ENCODE results near the gene BEX4.
A peak's percentile ranks its signal among the peaks of the same experiment; 100 is the strongest.

The BEX4 gene

DNA sequence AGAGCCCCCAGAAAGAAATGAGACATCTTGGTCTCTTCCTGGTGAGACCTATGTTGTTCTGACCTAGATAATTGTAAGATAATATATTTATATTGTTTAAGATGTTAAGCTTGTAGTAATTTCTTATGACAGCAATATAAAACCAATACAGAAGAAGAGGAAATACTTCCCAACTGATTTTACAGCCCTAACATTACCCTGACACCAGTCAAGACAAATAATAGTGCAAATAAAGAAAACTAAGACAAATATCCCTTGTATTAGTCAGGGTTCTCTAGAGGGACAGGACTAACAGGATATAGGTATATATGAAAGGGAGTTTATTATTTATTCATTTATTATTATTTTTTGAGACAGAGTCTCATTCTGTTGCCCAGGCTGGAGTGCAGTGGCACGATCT, 21.4 kb downstream of the BEX4 start:
- no peak for DNase-seq (ENCODE audit: low read depth in 2 of 2)

- DNase-seq (ENCODE audit: low read depth in 2 of 2): no peak
Observed at GRCh38 chrX:103240155-103240554, 25.2 kb downstream of the BEX4 start.

DNA sequence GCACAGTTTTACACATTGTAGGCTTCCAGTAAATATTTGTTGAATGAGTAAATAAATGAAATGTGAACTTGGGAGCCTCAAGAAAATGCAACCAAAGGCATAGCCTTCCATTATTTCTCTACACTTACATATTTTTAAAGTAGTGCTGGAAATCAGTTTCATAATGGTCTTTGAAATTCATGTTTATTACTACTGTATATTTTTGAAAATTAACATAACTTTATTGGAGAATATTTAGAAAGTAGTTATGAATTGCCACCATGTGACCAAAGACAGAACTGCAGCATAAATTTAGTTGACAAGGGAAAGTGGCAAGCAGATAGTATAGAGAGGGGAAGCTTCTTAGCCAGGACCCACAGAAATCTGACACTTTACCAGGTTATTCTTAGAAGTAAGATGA, 33.6 kb downstream of the BEX4 start:
- no peak for DNase-seq (ENCODE audit: low read depth in 2 of 2)

DNA sequence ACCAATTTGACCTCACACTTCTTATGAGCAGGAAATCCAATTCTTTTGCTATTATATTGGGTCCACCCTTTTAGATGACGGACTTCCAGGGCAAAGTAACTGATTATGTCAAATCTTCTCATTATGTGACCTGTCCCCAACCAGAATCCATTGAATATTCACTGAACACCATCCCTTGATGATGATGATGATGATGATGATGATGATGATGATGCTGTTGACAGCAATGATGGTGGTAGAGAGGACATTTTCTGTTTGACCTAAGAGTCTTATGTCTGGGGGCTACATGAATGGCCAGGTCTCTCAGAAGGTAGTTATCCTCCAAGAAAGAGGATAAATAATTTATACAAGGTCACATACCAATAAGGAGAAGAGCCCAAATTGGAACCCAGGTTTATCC, 34.9 kb downstream of the BEX4 start:
- DNase-seq (ENCODE audit: low read depth in 2 of 2): no peak

DNA sequence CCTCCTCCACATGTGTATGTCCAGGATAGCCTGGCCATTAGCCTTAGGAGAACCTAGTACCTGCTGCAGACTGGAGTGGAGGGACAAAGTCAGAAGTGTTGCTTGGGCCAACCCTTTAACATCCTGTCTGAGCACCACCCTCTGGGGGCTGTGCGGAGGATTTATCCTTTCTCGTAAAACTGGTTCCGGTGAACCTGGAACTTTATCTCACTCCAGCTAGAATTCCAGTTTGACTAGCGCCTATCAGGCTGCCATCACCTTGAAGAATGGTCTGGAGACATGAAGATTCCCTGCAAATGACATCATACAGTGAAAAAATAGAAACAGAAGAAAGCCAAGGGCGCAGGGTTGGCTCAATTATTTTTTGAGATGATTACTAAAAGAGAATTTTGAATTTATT, 36.1 kb downstream of the BEX4 start:
- no peak for DNase-seq (ENCODE audit: low read depth in 2 of 2)

DNA sequence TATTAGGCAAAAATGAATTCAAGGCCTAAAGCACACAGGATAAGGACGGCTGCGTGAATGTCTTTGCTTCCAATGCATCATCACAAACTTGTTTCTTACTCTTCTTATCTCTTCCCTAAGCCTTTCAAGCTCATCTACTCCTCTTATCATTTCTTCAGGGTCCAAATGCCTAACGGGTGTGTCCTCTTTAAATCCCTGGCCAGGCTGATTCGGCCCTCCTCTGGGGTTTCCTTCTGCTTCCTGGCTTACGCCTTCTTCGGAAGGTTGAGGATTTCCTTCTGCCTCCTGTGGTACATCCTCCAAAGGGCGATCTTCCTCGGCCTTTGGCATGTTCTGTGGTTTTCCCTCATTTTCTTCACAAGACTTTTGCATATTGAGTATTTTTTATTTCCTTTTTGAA, 38.7 kb downstream of the BEX4 start:
- DNase-seq (ENCODE audit: low read depth in 2 of 2): no peak

DNA sequence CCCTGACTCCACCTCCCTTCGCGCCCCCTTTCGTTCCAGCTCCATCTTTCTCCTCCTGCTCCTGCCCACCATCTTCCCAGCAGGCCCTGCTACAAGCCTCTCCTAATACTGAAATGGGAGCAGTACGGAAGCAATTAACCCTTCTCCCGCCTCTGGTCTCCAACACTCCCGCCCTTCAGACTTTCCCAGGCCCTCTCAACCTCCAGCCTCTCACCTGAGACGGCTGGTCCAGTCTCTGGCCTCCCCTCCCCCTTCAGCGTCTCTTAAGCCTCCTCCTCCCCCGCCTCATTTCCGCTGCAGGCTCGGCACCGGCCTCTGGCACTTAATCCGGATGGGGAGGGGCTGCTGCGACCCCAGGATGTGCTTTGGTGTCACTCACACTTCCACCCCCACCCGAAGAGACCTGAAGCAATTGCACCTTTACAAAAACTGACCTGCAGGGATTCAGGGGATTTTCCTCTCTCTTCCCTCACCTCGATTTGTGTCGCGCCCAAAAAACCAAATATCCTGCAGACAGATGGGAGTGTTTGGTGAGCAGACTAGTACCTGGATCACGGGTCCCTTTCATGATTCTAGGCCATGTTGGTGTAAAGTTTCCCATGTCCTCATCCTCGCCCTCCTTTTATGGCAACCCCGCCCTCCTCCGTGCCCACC, 39.4 kb downstream of the BEX4 start:
- peak; percentile 4 to 17 for DNase-seq (ENCODE audit: low read depth in 2 of 2)

DNA sequence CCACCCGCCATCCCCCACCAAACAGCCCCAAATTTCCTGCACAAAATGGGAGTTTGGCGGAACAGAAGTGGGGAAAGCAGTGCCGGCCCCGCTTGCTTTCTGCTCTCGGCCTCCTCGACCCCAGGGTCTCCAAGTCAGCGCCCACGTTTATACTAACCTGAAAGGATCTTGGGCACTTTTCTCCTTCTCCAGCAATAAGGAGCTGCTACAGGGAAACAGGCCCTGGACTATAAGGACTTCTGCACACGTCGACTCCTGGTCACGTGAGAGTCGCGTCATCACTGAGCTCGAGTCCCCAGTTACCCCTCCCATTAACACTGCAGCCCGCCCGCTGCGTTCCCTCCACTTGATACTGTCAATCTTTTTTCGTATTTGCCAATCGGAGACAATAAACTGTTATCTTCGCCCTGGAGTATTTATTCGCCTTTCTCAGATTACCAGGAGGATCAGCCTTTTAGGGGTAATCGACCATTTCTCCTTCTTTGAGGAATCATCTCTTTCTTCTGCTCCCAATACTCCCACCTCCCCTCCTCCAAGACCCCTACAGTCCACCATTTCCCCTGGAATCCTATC, 40.1 kb downstream of the BEX4 start, which contains the start of gene TCEAL8:
TCEAL8 (minus strand) TSS at position 235 of the 573 bp plus-strand sequence. CDS start 1,176 bp downstream, outside the sequence.
- peak; percentile 33 to 42 for DNase-seq (ENCODE audit: low read depth in 2 of 2)

DNA sequence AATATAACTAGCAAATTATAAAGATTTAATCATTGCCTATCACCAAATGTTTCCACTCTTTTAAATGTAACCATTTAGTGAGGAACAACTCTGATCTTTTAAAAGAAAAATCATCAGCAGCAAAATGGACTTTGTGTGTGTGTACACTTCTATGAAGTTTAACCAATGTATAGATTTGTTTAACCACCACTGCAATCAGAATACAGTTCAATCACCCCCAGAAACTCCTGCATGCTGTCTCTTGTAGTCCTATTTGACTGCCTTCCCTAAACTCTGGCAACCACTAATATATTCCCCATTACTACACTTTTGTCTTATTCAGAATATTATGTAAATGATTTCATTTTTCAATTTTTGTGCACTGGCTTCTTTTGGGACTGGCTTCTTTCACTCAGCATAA, 41.7 kb downstream of the BEX4 start:
- DNase-seq (ENCODE audit: low read depth in 2 of 2): no peak

- DNase-seq (ENCODE audit: low read depth in 2 of 2): no peak
Observed at GRCh38 chrX:103258275-103258674, 43.4 kb downstream of the BEX4 start.

All from stimulated activated CD4-positive, alpha-beta T cell treated with anti-CD3 and anti-CD28 coated beads, Interleukin-15, amount 100 ng/mL, for 48 hours (primary cell).